ENCODE results near the gene DPP10. TPM values are rescaled to one million over a fixed set of nuclear protein-coding genes. Genes with fewer than 3 reads are reported as not detected.

DPP10 gene
- total and polyA plus RNA-seq, 2 of the 13 experiments (the other 11 are each of a cell fraction or from before 2014, with no cell fraction given), result 0.95 to 1.7 TPM

- TF ChIP-seq, protein P1, sequence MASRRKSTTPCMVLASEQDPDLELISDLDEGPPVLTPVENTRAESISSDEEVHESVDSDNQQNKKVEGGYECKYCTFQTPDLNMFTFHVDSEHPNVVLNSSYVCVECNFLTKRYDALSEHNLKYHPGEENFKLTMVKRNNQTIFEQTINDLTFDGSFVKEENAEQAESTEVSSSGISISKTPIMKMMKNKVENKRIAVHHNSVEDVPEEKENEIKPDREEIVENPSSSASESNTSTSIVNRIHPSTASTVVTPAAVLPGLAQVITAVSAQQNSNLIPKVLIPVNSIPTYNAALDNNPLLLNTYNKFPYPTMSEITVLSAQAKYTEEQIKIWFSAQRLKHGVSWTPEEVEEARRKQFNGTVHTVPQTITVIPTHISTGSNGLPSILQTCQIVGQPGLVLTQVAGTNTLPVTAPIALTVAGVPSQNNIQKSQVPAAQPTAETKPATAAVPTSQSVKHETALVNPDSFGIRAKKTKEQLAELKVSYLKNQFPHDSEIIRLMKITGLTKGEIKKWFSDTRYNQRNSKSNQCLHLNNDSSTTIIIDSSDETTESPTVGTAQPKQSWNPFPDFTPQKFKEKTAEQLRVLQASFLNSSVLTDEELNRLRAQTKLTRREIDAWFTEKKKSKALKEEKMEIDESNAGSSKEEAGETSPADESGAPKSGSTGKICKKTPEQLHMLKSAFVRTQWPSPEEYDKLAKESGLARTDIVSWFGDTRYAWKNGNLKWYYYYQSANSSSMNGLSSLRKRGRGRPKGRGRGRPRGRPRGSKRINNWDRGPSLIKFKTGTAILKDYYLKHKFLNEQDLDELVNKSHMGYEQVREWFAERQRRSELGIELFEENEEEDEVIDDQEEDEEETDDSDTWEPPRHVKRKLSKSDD (CRISPR knock-in tag; IDR thresholded peaks at IDR 0.05; ENCODE audit: low read depth), result no peak
- no peak for TF ChIP-seq ZSCAN25 (CRISPR knock-in tag; IDR thresholded peaks at IDR 0.05)
- TF ChIP-seq ZNF792 (CRISPR knock-in tag; IDR thresholded peaks at IDR 0.05), result no peak
- no peak for TF ChIP-seq POLR2A (IDR thresholded peaks at IDR 0.05; ENCODE audit: insufficient read depth in 1 of 2, low read depth in 2 of 2, low read length in 2 of 2)
- no peak for TF ChIP-seq ZFP82 (CRISPR knock-in tag; IDR thresholded peaks at IDR 0.05; ENCODE audit: borderline replicate concordance)
Measured at GRCh38 chr2:114527330-114527983, 85.0 kb downstream of the DPP10 start (continued).

DNA sequence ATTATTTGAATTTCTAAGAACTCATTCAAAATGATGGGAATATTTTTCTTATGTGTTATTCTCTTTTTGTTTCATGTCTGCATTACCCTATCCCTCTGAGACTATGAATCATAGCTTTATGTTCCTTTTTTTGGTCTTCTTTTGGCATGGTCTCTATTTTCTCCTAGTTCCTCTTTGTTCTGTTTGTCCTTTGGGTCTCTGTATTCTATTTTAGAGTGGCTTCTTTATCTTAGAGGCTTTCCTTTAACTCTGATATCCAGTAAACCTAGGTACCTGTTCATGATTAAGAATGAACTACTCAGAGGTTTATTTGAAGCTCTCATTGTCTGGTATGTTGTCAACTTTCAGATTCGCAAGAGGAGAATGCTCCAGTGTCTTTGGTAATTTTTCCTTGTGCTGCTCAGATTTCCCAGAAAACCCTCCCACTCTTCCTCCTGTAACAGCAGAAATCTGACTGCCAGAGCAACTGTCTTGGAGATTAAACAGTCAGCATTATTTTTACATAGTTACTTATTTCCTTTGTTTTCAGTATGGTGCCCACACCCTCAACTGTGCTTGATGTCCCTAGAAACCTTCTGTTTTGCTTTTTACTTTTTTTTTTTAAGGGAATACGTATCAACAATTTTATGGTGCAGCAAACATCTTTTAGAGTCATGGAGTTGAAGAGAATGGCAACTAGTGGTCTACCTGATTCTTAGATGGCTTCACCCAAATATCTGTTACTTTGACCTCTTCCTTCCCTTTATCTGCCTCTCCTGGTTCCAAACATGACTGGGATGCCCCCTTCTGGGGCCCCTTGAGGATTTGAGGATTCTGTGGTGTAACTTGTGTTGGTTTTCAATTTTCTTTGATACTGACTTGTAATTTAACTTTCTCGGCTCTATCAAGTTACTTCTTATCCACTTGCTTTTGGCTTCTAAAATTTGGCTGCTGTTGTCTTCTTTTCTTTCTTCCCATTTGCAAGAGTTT, 92.0 kb downstream of the DPP10 start:
- in situ Hi-C loops (cut with HindIII; ENCODE audit: extremely low pct_ligation_motif_present, low pct_unique_long_range_greater_than_20kb), result no loop called here

More for the DNA sequence above, 92.0 kb downstream of the DPP10 start:
- POLR2A ChIA-PET, result no interaction called here
- 16% methylated on average over 3 of the region's 3 CpGs for WGBS (ENCODE audit: low lambda C conversion rate)
- Histone ChIP-seq H3K4me3 (replicated peaks in 1 of 3; ENCODE audit: insufficient read depth in 1 of 3, low read depth in 2 of 3, low read length in 3 of 3) (no peak overlapping the region), H3K9me3 (ENCODE audit: low read length) (no peaks in the 10 kb centered on the region), H3K9ac (ENCODE audit: insufficient read depth, low read depth, low read length) (no peak overlapping the region), H3K4me1 (ENCODE audit: insufficient read depth, low read length) (no peaks in the 10 kb centered on the region), H3K4me2 (ENCODE audit: low read depth, low read length) (no peak overlapping the region), H3K36me3 (replicated peaks in 1 of 2; ENCODE audit: control insufficient read depth in 1 of 2, insufficient read depth in 2 of 2, low read length in 2 of 2) (no peaks in the 10 kb centered on the region), H2AFZ (ENCODE audit: low read length) (no peak overlapping the region), H3K27ac (ENCODE audit: extremely low read length, insufficient read depth, low read length) (no peak overlapping the region), H3K27me3 (ENCODE audit: control insufficient read depth in 1 of 2, insufficient read depth in 2 of 2, low read length in 2 of 2) (0 out of 5 replicates have a peak, but pooled peaks cover 0 to 4% of the 10 kb centered on the region in 2 experiments), H4K20me1 (ENCODE audit: insufficient read depth, low read length) (no peaks in the 10 kb centered on the region), H3K79me2 (ENCODE audit: insufficient read depth, low read length) (no peaks in the 10 kb centered on the region)
- DNase-seq (ENCODE audit: low spot score) (no peak), ATAC-seq (no peak), FAIRE-seq (no peak)
- TF ChIP-seq MAFK (conservative IDR thresholded peaks at IDR 0.05 in 1 of 2, IDR thresholded peaks at IDR 0.05 in 1 of 2; ENCODE audit: low read length in 2 of 2) (0 out of 4 replicates have a peak, but pooled peaks of 1 of the 2 experiments have one; percentile 41), ZFX (CRISPR knock-in tag; IDR thresholded peaks at IDR 0.05; ENCODE audit: low read depth) (no peak), ARNT (IDR thresholded peaks at IDR 0.05) (no peak)
- intact Hi-C loops (cut with micrococcal nuclease; ENCODE audit: unreplicated experiment), result no loop called here
- no TSS peak for BruUV-seq (replicated peaks)
- CTCF ChIA-PET (ENCODE audit: low intra/inter-chr PET ratio, low total read pairs), result no interaction called here

All from HepG2 (cell line).